NT2/D1 (cell line): ENCODE data around the gene SRCAP.
"Not testable (repeated sequence)": the region's sequence is repeated elsewhere in the genome, so short reads cannot be mapped to it uniquely, and the experiment has no call there.

Experiments used
- DNase-seq: peaks from one replicate; pipeline ENCODE4 v3.0.0-alpha.2; 2011; ENCODE audit warnings: low read depth, low spot score
- H3K27me3 ChIP-seq: 2 replicates; pipeline ENCODE4 v1.6.0; 2011; ENCODE audit warnings: mild to moderate bottlenecking; ENCODE audit not compliant: insufficient read length, insufficient read depth
- H3K36me3 ChIP-seq: 2 replicates; pipeline ENCODE4 v1.6.1; 2011; ENCODE audit warnings: mild to moderate bottlenecking, low read length, mixed read lengths; ENCODE audit not compliant: insufficient read depth, insufficient read length
- H3K4me1 ChIP-seq: 2 replicates; pipeline ENCODE4 v1.5.1; 2011; ENCODE audit not compliant: insufficient read depth, insufficient read length
- H3K4me3 ChIP-seq: 2 replicates; pipeline ENCODE4 v1.5.1; 2011; ENCODE audit warnings: low read depth; ENCODE audit not compliant: insufficient read length
- H3K9ac ChIP-seq: 2 replicates; pipeline ENCODE4 v1.6.0; 2011; ENCODE audit warnings: low read depth; ENCODE audit not compliant: insufficient read length
- H3K9me3 ChIP-seq: 2 replicates; pipeline ENCODE4 v1.5.1; 2011; ENCODE audit warnings: mild to moderate bottlenecking, low read length; ENCODE audit not compliant: insufficient read depth
- SUZ12 ChIP-seq: IDR thresholded peaks from 2 replicates; pipeline ENCODE4 v1.6.1; 2011; ENCODE audit not compliant: insufficient read length, insufficient read depth; ENCODE audit errors: extremely low read depth
- YY1 ChIP-seq: IDR thresholded peaks from 2 replicates; pipeline ENCODE4 v1.6.1; 2011; ENCODE audit not compliant: insufficient read length, insufficient read depth
- ZNF274 ChIP-seq: IDR thresholded peaks from 2 replicates; pipeline ENCODE4 v1.6.1; 2011; ENCODE audit warnings: mild to moderate bottlenecking, low read depth, low read length

Gene SRCAP

GRCh38 chr16:30700491-30700890, 1.5 kb downstream of the SRCAP start:
- Histone ChIP-seq H3K9me3 (no peaks in the 10 kb centered on the region), H3K4me3 (no peak overlapping the region), H3K4me1 (peaks cover 4% of the 10 kb centered on the region), H3K36me3 (peaks cover 54% of the 10 kb centered on the region), H3K27me3 (peaks cover 22% of the 10 kb centered on the region), H3K9ac (peak overlapping the region; percentile 11)
- no peak for DNase-seq
- TF ChIP-seq ZNF274 (no peak), YY1 (no peak), SUZ12 (no peak)

- H3K4me1 ChIP-seq, result peaks cover 4% of the 10 kb centered on the region
- H3K9me3 ChIP-seq, result no peaks in the 10 kb centered on the region
- peaks cover 18% of the 10 kb centered on the region for H3K27me3 ChIP-seq
- TF ChIP-seq YY1 (no peak), SUZ12 (no peak), ZNF274 (no peak)
- H3K4me3 ChIP-seq, result no peak overlapping the region
- peaks cover 59% of the 10 kb centered on the region for H3K36me3 ChIP-seq
- no peak overlapping the region for H3K9ac ChIP-seq
- no peak for DNase-seq
Measured at GRCh38 chr16:30700971-30701370, 2.0 kb downstream of the SRCAP start.

GRCh38 chr16:30703071-30703470, 4.1 kb downstream of the SRCAP start:
- H3K4me1 ChIP-seq, result not testable (repeated sequence)
- peaks cover 80% of the 10 kb centered on the region for H3K36me3 ChIP-seq

GRCh38 chr16:30703971-30704370, 5.0 kb downstream of the SRCAP start:
- H3K9ac ChIP-seq, result no peak overlapping the region
- H3K4me1 ChIP-seq, result peaks cover 4% of the 10 kb centered on the region
- no peak overlapping the region for H3K4me3 ChIP-seq
- no peaks in the 10 kb centered on the region for H3K27me3 ChIP-seq
- no peak for DNase-seq
- no peak for TF ChIP-seq ZNF274
- TF ChIP-seq YY1, result no peak
- no peak for TF ChIP-seq SUZ12
- H3K36me3 ChIP-seq, result peaks cover 89% of the 10 kb centered on the region
- H3K9me3 ChIP-seq, result no peaks in the 10 kb centered on the region

More at GRCh38 chr16:30703071-30703470, 4.1 kb downstream of the SRCAP start:
- H3K27me3 ChIP-seq, DNase-seq, H3K9me3 ChIP-seq, H3K9ac ChIP-seq, H3K4me3 ChIP-seq: not testable (repeated sequence)

GRCh38 chr16:30706046-30706445, 7.1 kb downstream of the SRCAP start:
- Histone ChIP-seq H3K9me3 (no peaks in the 10 kb centered on the region), H3K9ac (no peak overlapping the region), H3K27me3 (no peaks in the 10 kb centered on the region), H3K36me3 (peaks cover 93% of the 10 kb centered on the region), H3K4me3 (no peak overlapping the region), H3K4me1 (no peaks in the 10 kb centered on the region)
- no peak for TF ChIP-seq SUZ12
- no peak for TF ChIP-seq ZNF274
- no peak for TF ChIP-seq YY1
- no peak for DNase-seq

GRCh38 chr16:30710971-30711370, 12.0 kb downstream of the SRCAP start:
- Histone ChIP-seq H3K4me1 (no peaks in the 10 kb centered on the region), H3K9ac (no peak overlapping the region), H3K9me3 (no peaks in the 10 kb centered on the region), H3K4me3 (no peak overlapping the region), H3K27me3 (no peaks in the 10 kb centered on the region), H3K36me3 (peaks cover 94% of the 10 kb centered on the region)
- no peak for DNase-seq
- TF ChIP-seq ZNF274, result no peak
- TF ChIP-seq YY1, result no peak
- TF ChIP-seq SUZ12, result no peak

GRCh38 chr16:30711712-30712111, 12.7 kb downstream of the SRCAP start:
- Histone ChIP-seq H3K36me3 (peaks cover 94% of the 10 kb centered on the region), H3K4me3 (no peak overlapping the region), H3K27me3 (no peaks in the 10 kb centered on the region), H3K4me1 (no peaks in the 10 kb centered on the region), H3K9ac (no peak overlapping the region), H3K9me3 (no peaks in the 10 kb centered on the region)
- no peak for DNase-seq
- TF ChIP-seq YY1, result no peak
- no peak for TF ChIP-seq ZNF274
- no peak for TF ChIP-seq SUZ12

- H3K9me3 ChIP-seq, result no peaks in the 10 kb centered on the region
- H3K4me3 ChIP-seq, result no peak overlapping the region
- no peaks in the 10 kb centered on the region for H3K4me1 ChIP-seq
- H3K9ac ChIP-seq, result no peak overlapping the region
- DNase-seq, result no peak
- peaks cover 89% of the 10 kb centered on the region for H3K36me3 ChIP-seq
- H3K27me3 ChIP-seq, result no peaks in the 10 kb centered on the region
- TF ChIP-seq SUZ12 (no peak), ZNF274 (no peak)
Measured at GRCh38 chr16:30715750-30716445, 16.9 kb downstream of the SRCAP start.
